ENCODE results near the gene DOCK6.

DNA sequence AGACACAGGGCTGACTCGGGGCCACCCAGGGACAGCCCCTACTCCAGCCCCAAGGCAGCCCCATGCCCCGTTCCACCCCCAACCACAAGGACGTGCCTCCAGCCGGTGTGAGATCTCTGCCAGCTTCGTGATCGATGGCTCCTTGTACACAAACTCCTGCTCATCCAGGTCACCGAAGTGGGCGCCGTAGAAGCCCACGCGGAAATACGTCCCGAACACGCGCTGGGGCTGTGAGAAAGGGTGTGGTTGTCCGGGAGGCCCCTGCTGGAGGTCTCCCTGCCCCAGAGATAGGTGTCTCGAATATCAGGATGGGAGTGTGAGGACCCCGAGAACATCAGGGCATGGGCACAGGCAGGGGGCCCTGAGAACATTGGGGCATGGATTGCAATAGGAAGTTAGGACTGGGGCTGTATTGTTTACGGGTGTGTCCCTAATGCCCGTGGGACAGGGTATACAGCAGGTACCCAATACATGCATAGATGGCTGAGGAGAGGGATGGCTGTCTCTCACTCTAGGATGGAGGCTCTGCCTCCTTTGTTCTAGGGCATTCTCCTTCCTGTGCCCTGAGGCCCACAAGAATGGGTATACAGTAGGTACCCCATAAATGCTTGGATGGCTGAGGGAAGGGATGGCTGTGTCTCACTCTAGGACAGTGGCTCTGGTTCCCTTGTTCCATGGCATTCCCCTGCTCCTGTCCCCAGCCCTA, 59.7 kb downstream of the DOCK6 start:
- TF ChIP-seq RAD21 (conservative IDR thresholded peaks at IDR 0.05) (no peak), TAF1 (IDR thresholded peaks at IDR 0.05; ENCODE audit: low read depth) (no peak), EZH2 (IDR thresholded peaks at IDR 0.05; ENCODE audit: borderline replicate concordance, insufficient read depth, low read length, poor library complexity, severe bottlenecking) (no peak), POLR2AphosphoS5 (IDR thresholded peaks at IDR 0.05) (no peak), MXI1 (conservative IDR thresholded peaks at IDR 0.05; ENCODE audit: poor library complexity, severe bottlenecking) (no peak), SMC3 (conservative IDR thresholded peaks at IDR 0.05; ENCODE audit: poor library complexity) (no peak), EP300 (conservative IDR thresholded peaks at IDR 0.05; ENCODE audit: poor library complexity, severe bottlenecking) (no peak)
- TF ChIP-seq, protein P1, sequence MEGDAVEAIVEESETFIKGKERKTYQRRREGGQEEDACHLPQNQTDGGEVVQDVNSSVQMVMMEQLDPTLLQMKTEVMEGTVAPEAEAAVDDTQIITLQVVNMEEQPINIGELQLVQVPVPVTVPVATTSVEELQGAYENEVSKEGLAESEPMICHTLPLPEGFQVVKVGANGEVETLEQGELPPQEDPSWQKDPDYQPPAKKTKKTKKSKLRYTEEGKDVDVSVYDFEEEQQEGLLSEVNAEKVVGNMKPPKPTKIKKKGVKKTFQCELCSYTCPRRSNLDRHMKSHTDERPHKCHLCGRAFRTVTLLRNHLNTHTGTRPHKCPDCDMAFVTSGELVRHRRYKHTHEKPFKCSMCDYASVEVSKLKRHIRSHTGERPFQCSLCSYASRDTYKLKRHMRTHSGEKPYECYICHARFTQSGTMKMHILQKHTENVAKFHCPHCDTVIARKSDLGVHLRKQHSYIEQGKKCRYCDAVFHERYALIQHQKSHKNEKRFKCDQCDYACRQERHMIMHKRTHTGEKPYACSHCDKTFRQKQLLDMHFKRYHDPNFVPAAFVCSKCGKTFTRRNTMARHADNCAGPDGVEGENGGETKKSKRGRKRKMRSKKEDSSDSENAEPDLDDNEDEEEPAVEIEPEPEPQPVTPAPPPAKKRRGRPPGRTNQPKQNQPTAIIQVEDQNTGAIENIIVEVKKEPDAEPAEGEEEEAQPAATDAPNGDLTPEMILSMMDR (IDR thresholded peaks at IDR 0.05; ENCODE audit: poor library complexity, severe bottlenecking) = no peak
- TF ChIP-seq, protein P2, sequence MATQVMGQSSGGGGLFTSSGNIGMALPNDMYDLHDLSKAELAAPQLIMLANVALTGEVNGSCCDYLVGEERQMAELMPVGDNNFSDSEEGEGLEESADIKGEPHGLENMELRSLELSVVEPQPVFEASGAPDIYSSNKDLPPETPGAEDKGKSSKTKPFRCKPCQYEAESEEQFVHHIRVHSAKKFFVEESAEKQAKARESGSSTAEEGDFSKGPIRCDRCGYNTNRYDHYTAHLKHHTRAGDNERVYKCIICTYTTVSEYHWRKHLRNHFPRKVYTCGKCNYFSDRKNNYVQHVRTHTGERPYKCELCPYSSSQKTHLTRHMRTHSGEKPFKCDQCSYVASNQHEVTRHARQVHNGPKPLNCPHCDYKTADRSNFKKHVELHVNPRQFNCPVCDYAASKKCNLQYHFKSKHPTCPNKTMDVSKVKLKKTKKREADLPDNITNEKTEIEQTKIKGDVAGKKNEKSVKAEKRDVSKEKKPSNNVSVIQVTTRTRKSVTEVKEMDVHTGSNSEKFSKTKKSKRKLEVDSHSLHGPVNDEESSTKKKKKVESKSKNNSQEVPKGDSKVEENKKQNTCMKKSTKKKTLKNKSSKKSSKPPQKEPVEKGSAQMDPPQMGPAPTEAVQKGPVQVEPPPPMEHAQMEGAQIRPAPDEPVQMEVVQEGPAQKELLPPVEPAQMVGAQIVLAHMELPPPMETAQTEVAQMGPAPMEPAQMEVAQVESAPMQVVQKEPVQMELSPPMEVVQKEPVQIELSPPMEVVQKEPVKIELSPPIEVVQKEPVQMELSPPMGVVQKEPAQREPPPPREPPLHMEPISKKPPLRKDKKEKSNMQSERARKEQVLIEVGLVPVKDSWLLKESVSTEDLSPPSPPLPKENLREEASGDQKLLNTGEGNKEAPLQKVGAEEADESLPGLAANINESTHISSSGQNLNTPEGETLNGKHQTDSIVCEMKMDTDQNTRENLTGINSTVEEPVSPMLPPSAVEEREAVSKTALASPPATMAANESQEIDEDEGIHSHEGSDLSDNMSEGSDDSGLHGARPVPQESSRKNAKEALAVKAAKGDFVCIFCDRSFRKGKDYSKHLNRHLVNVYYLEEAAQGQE (IDR thresholded peaks at IDR 0.05; ENCODE audit: borderline replicate concordance) = no peak

All from neural cell (in vitro differentiated cells).